Muscle of arm (tissue), 12 donors: ENCODE data around the gene OXSR1. TPM values are rescaled to one million over a fixed set of nuclear protein-coding genes. Genes with fewer than 3 reads are reported as not detected.
"Not testable (repeated sequence)": the region's sequence is repeated elsewhere in the genome, so short reads cannot be mapped to it uniquely, and the experiment has no call there.

Experiments used
- DNase-seq: peaks from one replicate; pipeline ENCODE4 v3.0.0-alpha.2; 2013
- polyA plus RNA-seq, 12 donors: library from polyadenylated mRNA; unstranded; fragments of 120-200 nt; gene quantifications; one replicate each; pipeline ENCODE4 v1.2.1, GENCODE V29; 2013; ENCODE audit not compliant: insufficient read length in 12 of 12

The OXSR1 gene
- polyA plus RNA-seq, 12 donors: 27.4 to 39.5 (median 37.7) TPM; not detected in 1

DNA sequence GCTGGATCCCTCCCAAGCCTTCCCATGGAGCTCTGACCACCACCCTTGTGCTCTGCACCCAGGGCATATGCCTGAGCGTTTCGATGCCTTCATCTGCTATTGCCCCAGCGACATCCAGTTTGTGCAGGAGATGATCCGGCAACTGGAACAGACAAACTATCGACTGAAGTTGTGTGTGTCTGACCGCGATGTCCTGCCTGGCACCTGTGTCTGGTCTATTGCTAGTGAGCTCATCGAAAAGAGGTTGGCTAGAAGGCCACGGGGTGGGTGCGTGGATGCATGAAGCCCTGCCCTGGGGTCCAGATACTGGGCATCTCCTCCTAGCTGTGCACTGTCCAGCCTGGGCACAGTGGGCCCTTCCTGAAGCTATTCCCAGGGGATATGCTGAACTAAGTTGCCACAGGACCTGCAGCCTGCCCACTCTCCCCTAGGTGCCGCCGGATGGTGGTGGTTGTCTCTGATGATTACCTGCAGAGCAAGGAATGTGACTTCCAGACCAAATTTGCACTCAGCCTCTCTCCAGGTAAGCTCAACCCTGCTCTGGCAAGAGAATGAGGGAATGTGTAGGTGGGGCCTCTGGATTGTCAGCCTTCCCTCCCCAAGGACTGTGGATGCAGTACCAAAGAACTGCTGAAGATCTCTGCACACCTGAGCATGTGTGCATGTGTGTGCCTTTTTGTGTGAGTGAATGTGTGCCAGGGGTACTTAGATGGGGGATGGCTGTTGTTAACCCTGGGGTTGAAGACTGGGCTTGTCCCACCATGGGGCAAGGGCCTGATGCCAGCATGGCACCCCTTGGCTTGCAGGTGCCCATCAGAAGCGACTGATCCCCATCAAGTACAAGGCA is 24.8 kb upstream of the OXSR1 start:
- no peak for DNase-seq

DNA sequence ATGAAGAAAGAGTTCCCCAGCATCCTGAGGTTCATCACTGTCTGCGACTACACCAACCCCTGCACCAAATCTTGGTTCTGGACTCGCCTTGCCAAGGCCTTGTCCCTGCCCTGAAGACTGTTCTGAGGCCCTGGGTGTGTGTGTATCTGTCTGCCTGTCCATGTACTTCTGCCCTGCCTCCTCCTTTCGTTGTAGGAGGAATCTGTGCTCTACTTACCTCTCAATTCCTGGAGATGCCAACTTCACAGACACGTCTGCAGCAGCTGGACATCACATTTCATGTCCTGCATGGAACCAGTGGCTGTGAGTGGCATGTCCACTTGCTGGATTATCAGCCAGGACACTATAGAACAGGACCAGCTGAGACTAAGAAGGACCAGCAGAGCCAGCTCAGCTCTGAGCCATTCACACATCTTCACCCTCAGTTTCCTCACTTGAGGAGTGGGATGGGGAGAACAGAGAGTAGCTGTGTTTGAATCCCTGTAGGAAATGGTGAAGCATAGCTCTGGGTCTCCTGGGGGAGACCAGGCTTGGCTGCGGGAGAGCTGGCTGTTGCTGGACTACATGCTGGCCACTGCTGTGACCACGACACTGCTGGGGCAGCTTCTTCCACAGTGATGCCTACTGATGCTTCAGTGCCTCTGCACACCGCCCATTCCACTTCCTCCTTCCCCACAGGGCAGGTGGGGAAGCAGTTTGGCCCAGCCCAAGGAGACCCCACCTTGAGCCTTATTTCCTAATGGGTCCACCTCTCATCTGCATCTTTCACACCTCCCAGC is 24.0 kb upstream of the OXSR1 start:
- no peak for DNase-seq

DNA sequence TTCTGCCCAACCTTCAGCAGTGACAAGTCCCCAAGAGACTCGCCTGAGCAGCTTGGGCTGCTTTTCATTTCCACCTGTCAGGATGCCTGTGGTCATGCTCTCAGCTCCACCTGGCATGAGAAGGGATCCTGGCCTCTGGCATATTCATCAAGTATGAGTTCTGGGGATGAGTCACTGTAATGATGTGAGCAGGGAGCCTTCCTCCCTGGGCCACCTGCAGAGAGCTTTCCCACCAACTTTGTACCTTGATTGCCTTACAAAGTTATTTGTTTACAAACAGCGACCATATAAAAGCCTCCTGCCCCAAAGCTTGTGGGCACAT is 23.4 kb upstream of the OXSR1 start:
- no peak for DNase-seq

DNA sequence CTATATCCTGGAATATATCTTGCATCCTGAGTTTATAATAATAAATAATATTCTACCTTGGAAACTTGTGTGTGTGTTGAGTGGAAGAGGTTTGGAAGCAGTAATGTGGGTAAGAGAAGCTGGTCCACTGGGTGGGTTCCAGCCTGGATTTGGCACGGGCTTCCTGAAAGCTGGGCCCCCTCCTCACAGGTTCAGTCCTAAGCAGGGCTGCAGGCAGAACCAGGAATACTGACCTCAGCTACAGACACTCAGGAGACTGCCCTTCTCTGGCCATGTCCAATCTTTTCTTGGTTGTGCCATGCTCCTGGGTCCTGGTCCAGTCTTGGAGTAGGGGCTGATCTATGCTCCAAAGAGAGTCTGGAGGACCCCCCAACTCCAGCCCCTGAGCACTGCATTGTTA is 22.4 kb upstream of the OXSR1 start:
- no peak for DNase-seq

GRCh38 chr3:38143511-38143910 is 21.8 kb upstream of the OXSR1 start:
- DNase-seq: no peak

GRCh38 chr3:38146504-38146903 is 18.8 kb upstream of the OXSR1 start:
- no peak for DNase-seq

DNA sequence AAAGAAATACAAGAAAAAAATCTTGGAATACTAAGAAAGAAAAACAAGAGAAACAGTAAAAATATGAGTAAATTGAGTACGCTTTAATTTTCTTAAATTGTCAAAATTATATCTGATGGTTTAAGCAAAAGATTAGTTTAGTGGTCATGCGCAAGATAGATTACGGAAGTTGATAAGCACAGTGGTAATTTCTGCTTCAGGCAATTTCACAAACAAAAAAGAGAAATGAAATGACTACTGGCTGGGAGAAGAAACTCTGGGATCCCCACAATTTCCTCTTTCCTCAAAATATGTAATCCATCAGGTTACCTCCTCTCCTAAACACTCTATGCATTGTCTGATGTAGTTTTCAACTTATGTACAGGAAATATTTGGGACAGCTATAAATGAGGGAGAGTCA is 17.9 kb upstream of the OXSR1 start:
- no peak for DNase-seq

- DNase-seq: no peak
These were observed 16.9 kb upstream of the OXSR1 start for GRCh38 chr3:38148311-38148882.

GRCh38 chr3:38149708-38150107 is 15.6 kb upstream of the OXSR1 start:
- DNase-seq: no peak

DNA sequence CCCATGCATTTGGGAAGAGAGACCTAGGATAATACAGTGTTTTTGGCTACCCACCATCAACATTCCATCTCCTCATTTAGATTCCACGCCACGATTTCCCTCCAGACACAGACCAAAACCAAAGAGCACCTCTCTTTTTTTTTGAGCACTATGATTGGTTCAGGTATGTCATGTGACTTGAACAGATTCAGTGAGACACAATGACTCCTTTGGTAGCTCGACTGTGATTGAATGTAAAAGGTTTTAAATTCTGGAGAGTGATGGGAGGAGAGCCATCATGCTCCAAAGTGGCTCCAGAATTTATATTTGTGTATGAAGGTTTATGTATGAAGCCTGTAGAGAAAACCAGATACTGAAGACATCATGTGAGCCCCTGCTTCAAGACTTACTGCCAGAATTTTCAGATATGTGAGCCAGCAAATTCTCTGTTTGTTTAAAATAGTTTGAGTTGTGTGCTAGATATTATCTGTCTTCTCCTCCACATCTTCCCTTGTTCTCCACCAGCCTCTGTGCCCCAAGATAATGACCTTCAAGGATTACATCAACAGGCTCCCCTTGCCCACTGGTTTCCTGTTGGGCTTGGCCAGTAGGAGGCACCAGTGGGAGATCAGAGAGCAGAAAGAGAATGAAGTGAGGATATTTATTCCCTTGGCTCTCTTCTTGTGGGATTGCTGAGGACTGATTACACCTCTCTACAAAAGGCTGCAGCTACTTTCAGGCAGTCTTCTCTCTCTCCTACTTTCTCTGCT is 14.4 kb upstream of the OXSR1 start:
- no peak for DNase-seq

DNA sequence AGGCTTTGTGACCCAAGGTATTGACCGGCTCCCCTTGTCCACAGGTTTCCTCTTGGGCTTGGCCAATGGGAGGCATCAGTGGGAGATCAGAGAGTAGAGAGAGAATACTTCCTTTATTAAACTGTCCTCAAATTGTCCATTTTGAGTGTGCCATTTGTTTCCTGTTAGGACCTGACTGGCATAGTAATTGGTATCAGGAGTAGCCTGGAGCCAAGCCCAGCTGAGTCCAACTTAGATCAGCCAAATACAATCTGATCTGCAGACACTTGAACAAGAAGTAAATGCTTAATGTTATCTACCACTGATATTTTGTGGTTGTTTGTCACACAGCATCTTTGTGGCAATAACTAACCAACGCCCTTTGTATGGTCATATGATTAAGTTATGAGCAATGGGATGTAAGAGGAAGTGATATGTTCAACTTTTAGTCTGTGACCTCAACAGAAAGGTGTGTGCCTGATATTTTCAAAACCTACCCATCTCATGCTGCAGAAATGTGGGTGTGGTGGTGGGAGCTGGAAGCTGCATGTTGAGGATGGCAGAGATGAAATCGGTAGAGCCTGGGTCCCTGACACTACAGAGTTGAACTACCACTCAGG is 13.6 kb upstream of the OXSR1 start:
- DNase-seq: no peak

DNA sequence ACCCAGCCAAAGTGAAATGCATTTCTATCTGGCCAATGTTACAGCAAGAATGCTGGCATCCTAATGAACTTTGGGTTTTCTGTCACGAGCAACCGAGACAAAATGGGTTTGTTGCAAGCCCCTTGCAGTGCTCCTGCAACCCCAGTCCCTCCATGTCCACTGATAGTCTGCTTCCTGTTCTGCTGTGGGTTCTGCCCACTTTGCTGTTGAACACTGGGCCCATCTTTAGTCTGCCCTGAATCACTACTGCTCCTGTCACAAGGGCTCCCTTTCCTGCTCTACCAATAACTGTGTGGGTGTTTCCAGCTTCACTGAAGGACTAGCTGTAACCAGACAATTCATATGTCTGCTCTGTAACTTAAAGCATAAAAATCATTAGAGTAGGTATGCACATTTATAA is 12.7 kb upstream of the OXSR1 start:
- no peak for DNase-seq

- no peak for DNase-seq
These were observed 12.1 kb upstream of the OXSR1 start for GRCh38 chr3:38153221-38153620.

- DNase-seq: no peak
These were observed 11.3 kb upstream of the OXSR1 start for GRCh38 chr3:38154033-38154494.

DNA sequence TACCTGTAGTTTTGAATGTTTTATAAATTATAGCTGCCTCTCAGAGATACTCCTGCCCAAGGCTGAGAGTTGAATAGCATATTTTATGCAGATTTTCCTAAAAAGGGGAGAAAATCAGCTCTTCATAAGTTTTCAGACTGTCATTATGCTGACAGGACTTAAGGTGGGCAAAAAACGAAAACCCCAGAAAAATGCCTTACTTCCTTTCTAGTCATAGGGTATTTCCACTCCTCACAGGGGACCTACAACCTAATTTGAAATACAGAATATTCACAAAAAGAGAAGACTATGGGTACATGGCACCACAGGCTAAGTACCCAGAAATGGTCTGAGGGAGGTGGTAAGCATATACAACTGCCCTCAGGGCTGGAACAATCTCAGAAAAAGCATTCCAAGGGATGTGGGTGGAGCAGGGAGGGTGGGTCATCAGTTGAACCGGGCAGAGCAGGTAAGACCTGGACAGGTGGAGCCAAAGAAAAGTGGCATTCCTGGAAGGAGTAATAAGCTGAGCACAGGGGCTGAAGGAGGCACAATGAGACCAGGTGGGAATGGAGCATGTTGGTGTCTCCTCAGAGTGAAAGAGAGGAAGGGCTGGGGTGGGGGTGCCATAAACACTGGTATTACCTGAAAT is 10.6 kb upstream of the OXSR1 start:
- DNase-seq: no peak

- DNase-seq: no peak
These were observed 9.5 kb upstream of the OXSR1 start for GRCh38 chr3:38155825-38156224.

- no peak for DNase-seq
These were observed 8.2 kb upstream of the OXSR1 start for GRCh38 chr3:38157117-38157516.

DNA sequence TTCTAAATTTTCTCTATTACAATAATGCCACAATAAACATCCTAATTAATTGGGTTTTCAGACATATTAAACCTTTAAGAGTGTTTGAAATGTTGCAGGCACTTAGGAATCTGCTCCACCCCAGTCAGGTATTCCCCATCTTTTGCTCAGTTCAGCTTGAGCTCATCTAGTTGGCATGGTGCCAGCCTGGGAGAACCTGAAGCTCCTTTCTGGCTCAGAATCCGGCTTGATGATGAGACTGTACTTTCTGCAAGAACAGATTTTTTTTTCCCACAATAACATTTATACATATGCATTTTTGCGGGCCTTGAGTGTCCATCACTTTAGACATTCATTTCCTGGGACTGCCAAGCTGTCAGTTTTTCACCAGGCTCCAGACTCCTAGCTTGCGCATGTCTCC is 7.7 kb upstream of the OXSR1 start:
- DNase-seq: no peak

- no peak for DNase-seq
These were observed 6.9 kb upstream of the OXSR1 start for GRCh38 chr3:38158472-38158871.

- not testable (repeated sequence) for DNase-seq
These were observed 4.6 kb upstream of the OXSR1 start for GRCh38 chr3:38160704-38161103.

DNA sequence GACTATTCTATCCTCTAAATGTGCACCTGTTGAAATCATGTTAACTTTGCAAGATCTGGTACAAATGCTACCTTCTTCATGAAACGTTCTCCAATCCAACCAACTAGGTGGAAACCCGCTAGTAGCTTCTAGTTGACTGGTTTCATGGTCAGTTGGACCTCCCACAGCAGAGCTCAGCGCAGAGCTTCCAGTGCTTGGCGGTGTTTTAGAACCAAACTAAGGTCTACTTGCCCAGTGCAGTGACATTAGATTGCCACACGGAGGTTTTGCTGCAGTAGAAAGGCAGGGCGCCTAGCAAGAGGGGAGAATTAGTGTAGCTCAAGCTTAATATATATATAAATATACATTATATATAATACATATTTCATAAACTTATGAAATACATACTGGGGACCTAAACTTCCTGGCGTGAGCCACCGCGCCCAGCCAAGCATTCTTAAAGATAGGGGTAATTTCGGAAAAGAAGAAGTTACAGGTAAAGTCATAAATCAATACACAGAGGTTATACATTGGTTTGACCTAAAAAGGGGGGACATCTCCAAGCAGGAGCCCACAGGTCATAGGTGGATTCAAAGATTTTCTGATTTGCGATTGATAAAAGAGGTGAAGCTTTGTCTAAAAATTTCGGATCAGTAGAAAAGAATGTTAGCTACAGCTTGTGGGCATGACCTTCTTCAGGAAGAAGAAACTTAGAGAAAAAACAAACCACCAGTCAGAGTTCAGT is 2.1 kb upstream of the OXSR1 start:
- DNase-seq: no peak
